OCI-LY7 (cell line): ENCODE measurements around the gene PLA2G4B. TPM values are rescaled to one million over a fixed set of nuclear protein-coding genes. Genes with fewer than 3 reads are reported as not detected.

Experiments
- BruUV-seq: library from RNA; stranded (reverse); fragments of 400-500 nt; replicated peaks from 2 replicates; lab custom pipeline; 2021; lab: Mats Ljungman, UMichigan
- CTCF ChIA-PET: fragments of 300-600 bp; sonication (Branson Sonifier 250); formaldehyde crosslinking; loops from one replicate; lab custom pipeline; 2022; ENCODE audit warnings: antibody characterized with exemption; ENCODE audit not compliant: unreplicated experiment; lab: Charles Lee
- POLR2A ChIA-PET: fragments of 300-600 bp; sonication (Branson Sonifier 250); formaldehyde crosslinking; loops from one replicate; lab custom pipeline; 2022; ENCODE audit warnings: antibody characterized with exemption; lab: Charles Lee
- DNase-seq: peaks from one replicate; pipeline ENCODE4 v3.0.0-alpha.2; 2015; ENCODE audit warnings: low spot score
- H2AFZ ChIP-seq: fragments of 200-600 bp; sonication (generic), shearing (Covaris generic); 2 replicates; pipeline ENCODE4 v1.6.1; 2014; ENCODE audit warnings: mild to moderate bottlenecking, antibody characterized with exemption, low read length, moderate library complexity
- H3K27ac ChIP-seq: fragments of 200-600 bp; sonication (generic); 2 replicates; pipeline ENCODE4 v1.5.1; 2014; ENCODE audit warnings: mixed run types, low read depth, mild to moderate bottlenecking, moderate library complexity, low read length, inconsistent platforms; ENCODE audit not compliant: poor library complexity, severe bottlenecking
- H3K36me3 ChIP-seq: fragments of 200-600 bp; sonication (generic); 2 replicates; pipeline ENCODE4 v1.6.1; 2014; ENCODE audit warnings: mild to moderate bottlenecking, antibody characterized with exemption, low read length, moderate library complexity, mixed read lengths; ENCODE audit not compliant: insufficient read depth
- H3K4me1 ChIP-seq: fragments of 200-600 bp; sonication (generic); 2 replicates; pipeline ENCODE4 v1.5.1; 2014; ENCODE audit warnings: mild to moderate bottlenecking, low read length; ENCODE audit not compliant: insufficient read depth, poor library complexity, severe bottlenecking
- H3K4me2 ChIP-seq: fragments of 200-600 bp; sonication (generic); 2 replicates; pipeline ENCODE4 v1.6.1; 2014; ENCODE audit warnings: mild to moderate bottlenecking, low read length
- H3K4me3 ChIP-seq: fragments of 200-600 bp; sonication (generic); 2 replicates; pipeline ENCODE4 v1.5.1; 2014; ENCODE audit warnings: mild to moderate bottlenecking, low read depth, low read length; ENCODE audit not compliant: poor library complexity, severe bottlenecking
- H3K79me2 ChIP-seq: fragments of 200-600 bp; sonication (generic); 2 replicates; pipeline ENCODE4 v1.6.1; 2016; ENCODE audit warnings: low read depth, mild to moderate bottlenecking, low read length, moderate library complexity, mixed read lengths; ENCODE audit not compliant: insufficient read depth
- H3K9me2 ChIP-seq: fragments of 200-600 bp; sonication (generic); 2 replicates; pipeline ENCODE4 v1.6.1; 2016; ENCODE audit warnings: mild to moderate bottlenecking, low read length, mixed read lengths; ENCODE audit not compliant: insufficient read depth
- H3K9me3 ChIP-seq: fragments of 200-600 bp; sonication (generic); 2 replicates; pipeline ENCODE4 v1.6.1; 2014; ENCODE audit warnings: mild to moderate bottlenecking, mixed run types, low read length, mixed read lengths
- H4K20me1 ChIP-seq: fragments of 200-600 bp; sonication (generic); 2 replicates; pipeline ENCODE4 v1.6.1; 2014; ENCODE audit warnings: mild to moderate bottlenecking, antibody characterized with exemption, low read length, moderate library complexity, mixed read lengths; ENCODE audit not compliant: insufficient read depth
- EZH2phosphoT487 ChIP-seq: fragments of 200-600 bp; sonication (generic); IDR thresholded peaks from 2 replicates; pipeline ENCODE4 v1.6.1; 2018; ENCODE audit warnings: low read depth, borderline replicate concordance, mild to moderate bottlenecking, mixed run types, antibody characterized with exemption, low read length, moderate library complexity, mixed read lengths
- intact Hi-C: fragments of 100-400 bp; cut with micrococcal nuclease; formaldehyde crosslinking; loops from one replicate; pipeline ENCODE4 v1.10.0; 2022; ENCODE audit not compliant: unreplicated experiment
- total RNA-seq, 2 experiments: library from RNA; depleted of rRNA in 1 of 2; stranded (reverse); fragments of >200 nt in 1 of 2; shearing (Covaris generic) in 1 of 2; gene quantifications; 2 replicates each; pipeline ENCODE4 v1.2.3, GENCODE V29; 2014 to 2022
- TF ChIP-seq, protein P1 (sequence below): fragments of 200-600 bp; sonication (generic); conservative IDR thresholded peaks from 2 replicates; pipeline ENCODE4 v1.5.1; 2014; ENCODE audit warnings: mild to moderate bottlenecking, antibody characterized with exemption, low read length, moderate library complexity, mixed read lengths

The PLA2G4B gene
- total RNA-seq, 2 experiments from 2014 or later = 9.5 to 11.1 TPM

DNA sequence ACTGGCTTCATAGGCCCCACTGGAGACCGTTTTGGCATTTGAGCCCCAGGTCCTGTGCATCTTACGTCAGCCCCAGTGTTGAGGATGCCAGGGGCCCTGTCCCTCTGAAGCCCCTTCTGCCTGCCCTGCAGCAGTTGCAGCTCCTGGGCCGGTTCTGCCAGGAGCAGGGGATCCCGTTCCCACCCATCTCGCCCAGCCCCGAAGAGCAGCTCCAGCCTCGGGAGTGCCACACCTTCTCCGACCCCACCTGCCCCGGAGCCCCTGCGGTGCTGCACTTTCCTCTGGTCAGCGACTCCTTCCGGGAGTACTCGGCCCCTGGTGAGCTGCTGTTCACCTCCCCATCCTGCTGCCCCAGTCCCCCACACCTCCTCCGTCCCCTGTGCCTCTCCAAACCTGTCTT is 8.6 kb downstream of the PLA2G4B start:
- intact Hi-C loops = no loop called here
- no TSS peak for BruUV-seq
- ChIA-PET POLR2A (no interaction called here), CTCF (no interaction called here)
- no peaks in the 10 kb centered on the region for H3K36me3 ChIP-seq
- H3K27ac ChIP-seq = no peak overlapping the region
- no peaks in the 10 kb centered on the region for H4K20me1 ChIP-seq
- TF ChIP-seq EZH2phosphoT487 = no peak
- TF ChIP-seq, protein P1, sequence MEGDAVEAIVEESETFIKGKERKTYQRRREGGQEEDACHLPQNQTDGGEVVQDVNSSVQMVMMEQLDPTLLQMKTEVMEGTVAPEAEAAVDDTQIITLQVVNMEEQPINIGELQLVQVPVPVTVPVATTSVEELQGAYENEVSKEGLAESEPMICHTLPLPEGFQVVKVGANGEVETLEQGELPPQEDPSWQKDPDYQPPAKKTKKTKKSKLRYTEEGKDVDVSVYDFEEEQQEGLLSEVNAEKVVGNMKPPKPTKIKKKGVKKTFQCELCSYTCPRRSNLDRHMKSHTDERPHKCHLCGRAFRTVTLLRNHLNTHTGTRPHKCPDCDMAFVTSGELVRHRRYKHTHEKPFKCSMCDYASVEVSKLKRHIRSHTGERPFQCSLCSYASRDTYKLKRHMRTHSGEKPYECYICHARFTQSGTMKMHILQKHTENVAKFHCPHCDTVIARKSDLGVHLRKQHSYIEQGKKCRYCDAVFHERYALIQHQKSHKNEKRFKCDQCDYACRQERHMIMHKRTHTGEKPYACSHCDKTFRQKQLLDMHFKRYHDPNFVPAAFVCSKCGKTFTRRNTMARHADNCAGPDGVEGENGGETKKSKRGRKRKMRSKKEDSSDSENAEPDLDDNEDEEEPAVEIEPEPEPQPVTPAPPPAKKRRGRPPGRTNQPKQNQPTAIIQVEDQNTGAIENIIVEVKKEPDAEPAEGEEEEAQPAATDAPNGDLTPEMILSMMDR = no peak
- no peak overlapping the region for H3K4me2 ChIP-seq
- H3K4me1 ChIP-seq = no peaks in the 10 kb centered on the region
- no peak overlapping the region for H3K4me3 ChIP-seq
- DNase-seq = no peak
- H3K9me3 ChIP-seq = no peaks in the 10 kb centered on the region
- H3K79me2 ChIP-seq = no peaks in the 10 kb centered on the region
- no peaks in the 10 kb centered on the region for H3K9me2 ChIP-seq
- no peak overlapping the region for H2AFZ ChIP-seq

GRCh38 chr15:41847981-41848380 is 9.3 kb downstream of the PLA2G4B start:
- Histone ChIP-seq H3K9me3 (no peaks in the 10 kb centered on the region), H4K20me1 (no peaks in the 10 kb centered on the region), H3K79me2 (no peaks in the 10 kb centered on the region), H3K36me3 (no peaks in the 10 kb centered on the region), H3K4me3 (no peak overlapping the region), H2AFZ (no peak overlapping the region), H3K4me2 (no peak overlapping the region), H3K9me2 (no peaks in the 10 kb centered on the region), H3K27ac (no peak overlapping the region), H3K4me1 (no peaks in the 10 kb centered on the region)
- no peak for TF ChIP-seq EZH2phosphoT487
- TF ChIP-seq, protein P1 = no peak
- ChIA-PET POLR2A (no interaction called here), CTCF (no interaction called here)
- BruUV-seq = no TSS peak
- DNase-seq = no peak
- intact Hi-C loops = no loop called here

DNA sequence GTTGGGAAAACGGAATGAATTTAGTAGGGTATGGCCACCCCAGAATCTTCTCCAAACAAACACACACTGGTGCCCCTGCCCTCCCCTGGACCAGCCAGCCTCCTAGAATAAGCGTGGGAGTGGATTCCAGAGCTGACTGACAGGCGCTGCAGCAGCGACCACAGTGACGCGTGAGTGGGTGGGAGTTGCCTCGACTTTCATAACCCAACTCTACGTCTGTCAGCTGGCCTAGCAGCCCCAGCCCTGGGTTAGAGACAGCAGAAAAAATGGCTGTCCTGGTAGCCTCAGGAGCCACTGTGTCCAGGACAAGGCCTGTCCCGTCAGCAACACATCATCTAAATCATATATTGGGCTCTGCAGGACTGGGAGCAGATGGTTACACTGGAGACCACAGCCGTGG is 10.0 kb downstream of the PLA2G4B start:
- H3K36me3 ChIP-seq = no peaks in the 10 kb centered on the region
- no peaks in the 10 kb centered on the region for H3K4me1 ChIP-seq
- H3K4me2 ChIP-seq = no peak overlapping the region
- intact Hi-C loops = no loop called here
- CTCF ChIA-PET = no interaction called here
- no peaks in the 10 kb centered on the region for H3K9me2 ChIP-seq
- no peaks in the 10 kb centered on the region for H4K20me1 ChIP-seq
- no peak overlapping the region for H3K27ac ChIP-seq
- BruUV-seq = no TSS peak
- H3K79me2 ChIP-seq = no peaks in the 10 kb centered on the region
- TF ChIP-seq, protein P1 = no peak
- no peak for TF ChIP-seq EZH2phosphoT487
- POLR2A ChIA-PET = no interaction called here
- DNase-seq = no peak
- H2AFZ ChIP-seq = no peak overlapping the region
- no peaks in the 10 kb centered on the region for H3K9me3 ChIP-seq
- H3K4me3 ChIP-seq = no peak overlapping the region
